PC-9 (cell line): ENCODE measurements around the gene TNK1. TPM values are rescaled to one million over a fixed set of nuclear protein-coding genes. Genes with fewer than 3 reads are reported as not detected.

Source experiments
- BruUV-seq: library from RNA; stranded (reverse); fragments of 400-500 nt; replicated peaks from 2 replicates; lab custom pipeline; 2021; lab: Mats Ljungman, UMichigan
- CTCF ChIA-PET: fragments of 300-600 bp; sonication (Branson Sonifier 250); formaldehyde crosslinking; loops from one replicate; lab custom pipeline; 2022; ENCODE audit warnings: antibody characterized with exemption; lab: Charles Lee
- POLR2A ChIA-PET: fragments of 300-600 bp; sonication (Branson Sonifier 250); formaldehyde crosslinking; loops from one replicate; lab custom pipeline; 2022; ENCODE audit warnings: antibody characterized with exemption; ENCODE audit not compliant: unreplicated experiment; lab: Charles Lee
- DNase-seq, 2 experiments: peaks; one replicate each; pipeline versions ENCODE4 v3.0.0 to v3.0.0-alpha.2; 2015 to 2022; ENCODE audit warnings: mixed read lengths in 1 of 2
- H2AFZ ChIP-seq: fragments of 200-600 bp; sonication (generic); 2 replicates; pipeline ENCODE4 v1.8.1; 2017; ENCODE audit warnings: antibody characterized with exemption
- H3F3A ChIP-seq: fragments of 200-600 bp; sonication (generic); 2 replicates; pipeline ENCODE4 v1.8.1; 2017; ENCODE audit warnings: antibody characterized with exemption, mild to moderate bottlenecking, low read depth; ENCODE audit not compliant: insufficient read depth
- H3K27ac ChIP-seq: fragments of 200-600 bp; sonication (generic); 2 replicates; pipeline ENCODE4 v1.6.1; 2016; ENCODE audit warnings: mixed run types
- H3K27me3 ChIP-seq: fragments of 200-600 bp; sonication (generic); 2 replicates; pipeline ENCODE4 v1.6.1; 2016; ENCODE audit warnings: low read depth, mixed run types; ENCODE audit not compliant: insufficient read depth
- H3K36me3 ChIP-seq: fragments of 200-600 bp; sonication (generic); 2 replicates; pipeline ENCODE4 v1.6.1; 2016; ENCODE audit warnings: low read depth, mixed run types
- H3K4me1 ChIP-seq: fragments of 200-600 bp; sonication (generic); replicated peaks from 2 replicates; pipeline ENCODE4 v1.6.1; 2016; ENCODE audit warnings: mixed run types; ENCODE audit not compliant: insufficient read depth
- H3K4me2 ChIP-seq: fragments of 200-600 bp; sonication (generic); 2 replicates; pipeline ENCODE4 v1.6.1; 2017; ENCODE audit warnings: mixed run types
- H3K4me3 ChIP-seq: fragments of 200-600 bp; sonication (generic); 2 replicates; pipeline ENCODE4 v1.6.1; 2016; ENCODE audit warnings: mixed run types
- H3K79me2 ChIP-seq: fragments of 200-600 bp; sonication (generic); 2 replicates; pipeline ENCODE4 v1.6.1; 2017; ENCODE audit warnings: low read depth, mixed run types
- H3K9me2 ChIP-seq: fragments of 200-600 bp; sonication (generic); 2 replicates; pipeline ENCODE4 v1.8.1; 2017; ENCODE audit warnings: mild to moderate bottlenecking; ENCODE audit not compliant: insufficient read depth
- H3K9me3 ChIP-seq: fragments of 200-600 bp; sonication (generic); 2 replicates; pipeline ENCODE4 v1.8.1; 2016; ENCODE audit warnings: low read depth; ENCODE audit not compliant: insufficient read depth
- H4K20me1 ChIP-seq: fragments of 200-600 bp; sonication (generic); 2 replicates; pipeline ENCODE4 v1.8.1; 2017; ENCODE audit not compliant: insufficient read depth
- CTCF ChIP-seq: fragments of 200-600 bp; sonication (generic); conservative IDR thresholded peaks from 2 replicates; pipeline ENCODE4 v1.6.1; 2017; ENCODE audit warnings: mixed run types, antibody characterized with exemption, mild to moderate bottlenecking, moderate library complexity
- EZH2 ChIP-seq: fragments of 200-600 bp; sonication (generic); IDR thresholded peaks from 2 replicates; pipeline ENCODE4 v1.8.0; 2017; ENCODE audit warnings: antibody characterized with exemption, low read depth
- intact Hi-C: fragments of 100-400 bp; cut with micrococcal nuclease; formaldehyde crosslinking; loops from one replicate; pipeline ENCODE4 v1.10.0; 2022; ENCODE audit not compliant: unreplicated experiment
- total RNA-seq: library from RNA; stranded (reverse); gene quantifications from 2 replicates; pipeline ENCODE4 v1.2.3, GENCODE V29; 2021

The TNK1 gene
- total RNA-seq, 1 experiment from 2014 or later, result 18.8 TPM

DNA sequence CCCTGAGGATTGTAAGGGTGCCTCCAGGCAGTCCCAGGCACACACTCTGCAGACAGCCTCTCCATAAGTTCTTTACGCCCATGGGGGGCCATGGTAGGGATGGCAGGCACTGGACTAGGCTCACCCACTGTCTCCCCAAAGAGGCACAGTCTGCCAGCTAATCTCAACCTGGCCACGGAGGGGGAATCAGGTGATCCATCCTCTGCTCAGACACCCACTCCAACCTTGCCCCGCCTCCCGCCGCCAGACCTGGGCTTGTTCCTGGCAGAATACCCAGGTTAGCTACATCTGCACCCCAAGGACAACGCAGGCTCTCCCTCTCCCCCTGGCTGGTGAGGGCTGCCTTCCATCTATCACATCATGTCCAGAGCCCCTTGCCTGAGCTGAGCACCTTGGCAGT is 28.0 kb downstream of the TNK1 start:
- intact Hi-C loops, result no loop called here
- no peaks in the 10 kb centered on the region for H3K27me3 ChIP-seq
- no TSS peak for BruUV-seq
- TF ChIP-seq EZH2, result no peak
- no peak for TF ChIP-seq CTCF
- H3K4me3 ChIP-seq, result no peak overlapping the region
- H3F3A ChIP-seq, result no peaks in the 10 kb centered on the region
- no peak overlapping the region for H3K4me2 ChIP-seq
- no peak for DNase-seq
- H2AFZ ChIP-seq, result no peak overlapping the region
- H3K36me3 ChIP-seq, result no peaks in the 10 kb centered on the region
- no peaks in the 10 kb centered on the region for H3K9me2 ChIP-seq
- ChIA-PET CTCF (no interaction called here), POLR2A (no interaction called here)
- no peaks in the 10 kb centered on the region for H3K79me2 ChIP-seq
- H3K4me1 ChIP-seq, result no peaks in the 10 kb centered on the region; the same call in 1 of the 2 replicates
- no peak overlapping the region for H3K27ac ChIP-seq
- no peaks in the 10 kb centered on the region for H3K9me3 ChIP-seq
- H4K20me1 ChIP-seq, result no peaks in the 10 kb centered on the region

- H3K9me3 ChIP-seq, result no peaks in the 10 kb centered on the region
- H2AFZ ChIP-seq, result no peak overlapping the region
- no peaks in the 10 kb centered on the region for H3F3A ChIP-seq
- intact Hi-C loops, result no loop called here
- no peak overlapping the region for H3K4me2 ChIP-seq
- POLR2A ChIA-PET, result no interaction called here
- H3K9me2 ChIP-seq, result no peaks in the 10 kb centered on the region
- no TSS peak for BruUV-seq
- no peaks in the 10 kb centered on the region for H4K20me1 ChIP-seq
- no peak for TF ChIP-seq CTCF
- TF ChIP-seq EZH2, result no peak
- no peaks in the 10 kb centered on the region for H3K36me3 ChIP-seq
- no peak overlapping the region for H3K27ac ChIP-seq
- no peaks in the 10 kb centered on the region; the same call in 1 of the 2 replicates for H3K4me1 ChIP-seq
- no peaks in the 10 kb centered on the region for H3K79me2 ChIP-seq
- no peaks in the 10 kb centered on the region for H3K27me3 ChIP-seq
- CTCF ChIA-PET, result no interaction called here
- DNase-seq, result no peak
- H3K4me3 ChIP-seq, result no peak overlapping the region
These were observed 28.8 kb downstream of the TNK1 start for GRCh38 chr17:7409716-7410115.

- Histone ChIP-seq H3K36me3 (no peaks in the 10 kb centered on the region), H3K9me3 (no peaks in the 10 kb centered on the region), H3K4me3 (no peak overlapping the region), H2AFZ (no peak overlapping the region), H3K4me1 (no peaks in the 10 kb centered on the region; the same call in 1 of the 2 replicates), H3K27me3 (no peaks in the 10 kb centered on the region), H3K9me2 (no peaks in the 10 kb centered on the region), H3F3A (no peaks in the 10 kb centered on the region), H3K4me2 (no peak overlapping the region), H3K79me2 (no peaks in the 10 kb centered on the region), H4K20me1 (no peaks in the 10 kb centered on the region), H3K27ac (no peak overlapping the region)
- DNase-seq, result no peak
- CTCF ChIA-PET, result no interaction called here
- TF ChIP-seq CTCF, result no peak
- TF ChIP-seq EZH2, result no peak
- no TSS peak for BruUV-seq
- intact Hi-C loops, result no loop called here
- POLR2A ChIA-PET, result no interaction called here
These were observed 29.9 kb downstream of the TNK1 start for GRCh38 chr17:7410634-7411426.
